Measurements from ENCODE around the gene MRPS2.

The MRPS2 gene

GRCh38 chr9:135522137-135522877, 21.8 kb downstream of the MRPS2 start:
- DNase-seq (ENCODE audit: low spot score), result no peak
- TF ChIP-seq CTCF (IDR thresholded peaks at IDR 0.05; ENCODE audit: extremely low read depth, insufficient read depth, missing control alignments), result no peak
- in situ Hi-C loops (cut with MboI; ENCODE audit: low pct_unique_long_range_greater_than_20kb, low sequenced_read_pairs, unreplicated experiment), result no loop called here

GRCh38 chr9:135522931-135523330, 22.4 kb downstream of the MRPS2 start:
- no peak for DNase-seq (ENCODE audit: low spot score)
- in situ Hi-C loops (cut with MboI; ENCODE audit: low pct_unique_long_range_greater_than_20kb, low sequenced_read_pairs, unreplicated experiment), result no loop called here
- TF ChIP-seq CTCF (IDR thresholded peaks at IDR 0.05; ENCODE audit: extremely low read depth, insufficient read depth, missing control alignments), result no peak

- in situ Hi-C loops (cut with MboI; ENCODE audit: low pct_unique_long_range_greater_than_20kb, low sequenced_read_pairs, unreplicated experiment), result no loop called here
- no peak for DNase-seq (ENCODE audit: low spot score)
- no peak for TF ChIP-seq CTCF (IDR thresholded peaks at IDR 0.05; ENCODE audit: extremely low read depth, insufficient read depth, missing control alignments)
Observed at GRCh38 chr9:135523521-135524129, 23.1 kb downstream of the MRPS2 start.

- TF ChIP-seq CTCF (IDR thresholded peaks at IDR 0.05; ENCODE audit: extremely low read depth, insufficient read depth, missing control alignments), result no peak
- in situ Hi-C loops (cut with MboI; ENCODE audit: low pct_unique_long_range_greater_than_20kb, low sequenced_read_pairs, unreplicated experiment), result no loop called here
- no peak for DNase-seq (ENCODE audit: low spot score)
Observed at GRCh38 chr9:135524130-135524861, 23.8 kb downstream of the MRPS2 start.

GRCh38 chr9:135525241-135526088, 25.0 kb downstream of the MRPS2 start:
- peak; percentile 4 for DNase-seq (ENCODE audit: low spot score)
- in situ Hi-C loops (cut with MboI; ENCODE audit: low pct_unique_long_range_greater_than_20kb, low sequenced_read_pairs, unreplicated experiment), result no loop called here
- no peak for TF ChIP-seq CTCF (IDR thresholded peaks at IDR 0.05; ENCODE audit: extremely low read depth, insufficient read depth, missing control alignments)

Measured in GM13977 (cell line).